A549 treated with dexamethasone at 1 μM for 4 hours (cell line): ENCODE results near the gene HTR6. TPM values are rescaled to one million over a fixed set of nuclear protein-coding genes. Genes with fewer than 3 reads are reported as not detected.

Source experiments
- total RNA-seq: library from RNA; stranded (reverse); fragments of 200-300 nt; extraction: Qiagen RNA extraction; gene quantifications from 5 replicates; pipeline ENCODE4 v1.2.3, GENCODE V29; 2022

The HTR6 gene
- total RNA-seq = 0.08 to 0.28 TPM (median 0.19 TPM) in 5 replicates

GRCh38 chr1:19664453-19665185 lies at the start of gene HTR6:
HTR6 (plus strand) TSS chr1:19664875; CDS start chr1:19665754, 879 bp downstream.

GRCh38 chr1:19643602-19644394 lies 20.9 kb upstream of the HTR6 start, which contains the start of gene NBL1:
NBL1 (plus strand) TSS chr1:19644311; CDS start chr1:19655031, 10,720 bp downstream.

Other genes starting within 250 kb of the HTR6 start
- gene CAPZB, start 179.3 kb upstream of the HTR6 start, total RNA-seq = 231 to 246 TPM (median 242 TPM) in 5 replicates
- 39.3 to 69.3 TPM (median 64.9 TPM) in 5 replicates for gene NBL1, start 20.6 kb upstream of the HTR6 start, total RNA-seq
- 5.9 to 7.4 TPM (median 7.0 TPM) in 5 replicates for gene TMCO4, start 135.0 kb downstream of the HTR6 start, total RNA-seq
- not detected in 5 replicates for gene RNF186, start 150.4 kb downstream of the HTR6 start, total RNA-seq
- gene OTUD3, start 217.5 kb downstream of the HTR6 start, total RNA-seq = 2.2 to 3.4 TPM (median 2.6 TPM) in 5 replicates